Measurements from ENCODE around the gene CUL7. TPM values are rescaled to one million over a fixed set of nuclear protein-coding genes. Genes with fewer than 3 reads are reported as not detected.

Gene CUL7
- total RNA-seq, 1 experiment from 2014 or later, result 20.8 TPM

- ChIA-PET POLR2A (interaction anchor here (0.7 to 0.8 kb wide), 2 partner anchors 345 to 1032 kb away, joined by 4 to 8 read pairs; partner anchors contain the start of gene TBCC), CTCF (interaction anchor here (0.6 to 1.8 kb wide), 4 partner anchors 39 to 1003 kb away, joined by 3 to 6 read pairs (median 4); no protein-coding TSS in a partner anchor)
- Mint-ChIP-seq H3K27ac (peak overlapping the region; percentile 99), H3K36me3 (no peaks in the 10 kb centered on the region), H3K27me3 (ENCODE audit: low read depth) (no peaks in the 10 kb centered on the region), H3K9me3 (no peaks in the 10 kb centered on the region), H3K4me1 (peaks cover 85% of the 10 kb centered on the region), H3K4me3 (peak overlapping the region; percentile 63)
- ATAC-seq, result no peak
- peak; percentile 74 for TF ChIP-seq ZNF121 (CRISPR knock-in tag; IDR thresholded peaks at IDR 0.05)
- no peak for TF ChIP-seq NFATC4 (CRISPR knock-in tag; IDR thresholded peaks at IDR 0.05)
- TF ChIP-seq ESRRA (CRISPR knock-in tag; IDR thresholded peaks at IDR 0.05; ENCODE audit: borderline replicate concordance), result no peak
- no peak for TF ChIP-seq ZBTB43 (CRISPR knock-in tag; IDR thresholded peaks at IDR 0.05)
- TF ChIP-seq NR3C1 (CRISPR knock-in tag; conservative IDR thresholded peaks at IDR 0.05; ENCODE audit: low read depth), result no peak
- DNase-seq (ENCODE audit: low spot score), result no peak
Measured at GRCh38 chr6:43091020-43091419, 37.4 kb upstream of the CUL7 start.

DNA sequence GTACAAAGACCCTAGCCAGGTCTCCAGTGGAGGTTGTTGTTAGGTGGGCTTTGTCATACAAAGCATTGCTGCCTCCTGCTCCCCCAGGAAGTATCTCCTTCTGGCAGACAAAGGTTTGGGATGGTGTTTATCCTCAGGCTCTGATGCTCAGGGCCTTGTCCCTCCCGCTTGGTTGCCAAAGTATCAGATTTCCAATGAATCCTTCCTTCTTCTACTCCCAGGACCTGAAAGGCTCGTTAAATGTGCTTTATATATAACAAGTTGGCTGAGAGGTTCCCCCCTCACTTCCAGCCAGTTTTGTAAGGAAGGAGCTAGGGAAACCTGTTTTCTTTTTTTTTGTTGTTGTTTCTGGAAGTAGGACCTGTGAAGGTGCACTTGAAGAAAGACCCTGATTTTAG is 36.9 kb upstream of the CUL7 start:
- no peaks in the 10 kb centered on the region for H3K27me3 Mint-ChIP-seq (ENCODE audit: low read depth)
- ATAC-seq, result peak; percentile 71
- CTCF ChIA-PET, result interaction anchor here (0.6 to 1.8 kb wide), 5 partner anchors 35 to 1003 kb away, joined by 3 to 6 read pairs (median 3); no protein-coding TSS in a partner anchor
- H3K27ac Mint-ChIP-seq, result peak overlapping the region; percentile 99
- no peak for TF ChIP-seq CREB1 (CRISPR knock-in tag; IDR thresholded peaks at IDR 0.05)
- peak; percentile 57; the same call in 1 of the 2 replicates for TF ChIP-seq FOXK1 (CRISPR knock-in tag; IDR thresholded peaks at IDR 0.05)
- TF ChIP-seq, protein P1, sequence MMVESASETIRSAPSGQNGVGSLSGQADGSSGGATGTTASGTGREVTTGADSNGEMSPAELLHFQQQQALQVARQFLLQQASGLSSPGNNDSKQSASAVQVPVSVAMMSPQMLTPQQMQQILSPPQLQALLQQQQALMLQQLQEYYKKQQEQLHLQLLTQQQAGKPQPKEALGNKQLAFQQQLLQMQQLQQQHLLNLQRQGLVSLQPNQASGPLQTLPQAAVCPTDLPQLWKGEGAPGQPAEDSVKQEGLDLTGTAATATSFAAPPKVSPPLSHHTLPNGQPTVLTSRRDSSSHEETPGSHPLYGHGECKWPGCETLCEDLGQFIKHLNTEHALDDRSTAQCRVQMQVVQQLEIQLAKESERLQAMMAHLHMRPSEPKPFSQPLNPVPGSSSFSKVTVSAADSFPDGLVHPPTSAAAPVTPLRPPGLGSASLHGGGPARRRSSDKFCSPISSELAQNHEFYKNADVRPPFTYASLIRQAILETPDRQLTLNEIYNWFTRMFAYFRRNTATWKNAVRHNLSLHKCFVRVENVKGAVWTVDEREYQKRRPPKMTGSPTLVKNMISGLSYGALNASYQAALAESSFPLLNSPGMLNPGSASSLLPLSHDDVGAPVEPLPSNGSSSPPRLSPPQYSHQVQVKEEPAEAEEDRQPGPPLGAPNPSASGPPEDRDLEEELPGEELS (CRISPR knock-in tag; IDR thresholded peaks at IDR 0.05), result peak; percentile 75; the same call in 1 of the 2 replicates
- TF ChIP-seq SP1 (CRISPR knock-in tag; conservative IDR thresholded peaks at IDR 0.05), result 0 out of 2 replicates have a peak, but pooled peaks have one; percentile 31
- TF ChIP-seq FOXJ3 (CRISPR knock-in tag; IDR thresholded peaks at IDR 0.05; ENCODE audit: borderline replicate concordance), result 0 out of 2 replicates have a peak, but pooled peaks have one; percentile 33
- no peaks in the 10 kb centered on the region for H3K36me3 Mint-ChIP-seq
- peak overlapping the region; percentile 63 for H3K4me3 Mint-ChIP-seq
- POLR2A ChIA-PET, result interaction anchor here (0.8 to 1.1 kb wide), 2 partner anchors 13 to 345 kb away, joined by 3 to 4 read pairs; partner anchors contain the start of gene TBCC
- DNase-seq (ENCODE audit: low spot score), result no peak
- no peaks in the 10 kb centered on the region for H3K9me3 Mint-ChIP-seq
- peaks cover 82% of the 10 kb centered on the region for H3K4me1 Mint-ChIP-seq

GRCh38 chr6:43089874-43090558 is 36.4 kb upstream of the CUL7 start:
- Mint-ChIP-seq H3K36me3 (no peaks in the 10 kb centered on the region), H3K4me1 (peaks cover 78% of the 10 kb centered on the region)
- no peak for DNase-seq (ENCODE audit: low spot score)

More at GRCh38 chr6:43089874-43090558, 36.4 kb upstream of the CUL7 start:
- Mint-ChIP-seq H3K27me3 (ENCODE audit: low read depth) (no peaks in the 10 kb centered on the region), H3K27ac (peak overlapping the region; percentile 99), H3K4me3 (peak overlapping the region; percentile 63), H3K9me3 (no peaks in the 10 kb centered on the region)
- ChIA-PET POLR2A (interaction anchor here (1.1 kb wide), 1 partner anchor 13 kb away, joined by 3 read pairs; no protein-coding TSS in a partner anchor), CTCF (interaction anchor here (1.4 to 2.9 kb wide), 4 partner anchors 14 to 53 kb away, joined by 3 to 12 read pairs (median 4); partner anchors contain the start of gene PTK7)
- ATAC-seq, result peak; percentile 43
- TF ChIP-seq GABPB1 (CRISPR knock-in tag; IDR thresholded peaks at IDR 0.05) (peak; percentile 57; the same call in 1 of the 2 replicates), ATF6 (CRISPR knock-in tag; IDR thresholded peaks at IDR 0.05) (no peak)
